Activated CD4-positive, alpha-beta T cell treated with anti-CD3 and anti-CD28 coated beads, Interleukin-2, amount 50 U/mL, for 24 hours (primary cell): ENCODE measurements around the gene AKT1S1.
A peak's percentile ranks its signal among the peaks of the same experiment; 100 is the strongest.

Source experiments
- DNase-seq, 2 donors: peaks; one replicate each; pipeline ENCODE4 v3.0.0-alpha.2; 2020; ENCODE audit warnings: low read depth in 1 of 2, low spot score in 1 of 2

The AKT1S1 gene

GRCh38 chr19:49883094-49883493 lies 5.9 kb upstream of the AKT1S1 start:
- DNase-seq, result no peak

DNA sequence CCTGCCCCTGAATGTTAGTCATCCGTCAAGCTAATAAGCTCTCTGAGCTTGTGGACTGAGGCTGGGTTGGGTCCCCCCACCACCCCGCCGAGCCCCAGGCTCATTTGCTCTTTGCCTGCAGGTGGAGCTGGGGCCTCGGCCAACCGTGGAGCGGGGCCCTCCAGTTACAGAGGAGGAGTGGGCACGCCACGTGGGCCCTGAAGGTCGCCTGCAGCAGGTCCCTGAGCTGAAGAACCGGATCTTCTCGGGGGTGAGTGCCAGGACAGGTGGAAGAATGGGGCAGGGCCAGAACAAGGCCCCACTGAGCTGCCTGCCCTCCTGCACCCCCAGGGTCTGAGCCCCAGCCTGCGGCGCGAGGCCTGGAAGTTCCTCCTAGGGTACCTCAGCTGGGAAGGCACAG lies 5.5 kb upstream of the AKT1S1 start:
- no peak for DNase-seq

- DNase-seq, result no peak
These were observed 4.7 kb upstream of the AKT1S1 start for GRCh38 chr19:49881672-49882394.

- no peak for DNase-seq
These were observed 4.0 kb upstream of the AKT1S1 start for GRCh38 chr19:49881186-49881585.

DNA sequence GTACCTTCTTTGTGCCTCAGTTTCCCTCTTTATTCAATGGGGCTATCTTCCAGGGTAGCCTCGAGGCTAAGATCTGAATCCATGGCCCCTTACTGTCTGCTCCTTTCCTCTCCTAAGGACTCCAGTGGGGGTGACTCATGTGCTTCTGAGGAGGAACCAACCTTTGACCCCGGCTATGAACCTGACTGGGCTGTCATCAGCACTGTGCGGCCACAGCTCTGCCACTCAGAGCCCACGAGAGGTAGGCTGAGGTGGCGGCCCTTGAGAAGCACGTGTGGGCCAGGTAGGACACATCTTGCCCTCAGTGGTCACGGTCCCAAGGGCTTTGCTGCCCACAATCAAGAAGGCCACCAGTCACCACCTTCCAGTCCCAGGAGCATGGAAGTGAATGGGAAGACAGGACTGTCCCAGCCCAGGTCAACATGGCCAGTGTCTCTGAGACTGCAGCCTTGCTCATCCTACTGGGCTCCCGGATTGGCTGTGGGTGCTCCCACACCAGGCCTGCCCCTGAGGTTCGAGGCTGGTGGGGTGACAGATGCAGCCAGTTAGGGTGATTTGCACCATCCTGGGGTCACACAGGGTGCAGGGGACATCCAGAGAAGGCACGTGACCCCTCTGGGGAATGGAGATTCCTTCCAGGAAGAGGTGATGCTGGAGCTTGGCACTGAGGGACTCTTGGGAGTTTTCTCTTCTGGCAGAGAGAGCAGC lies 3.2 kb upstream of the AKT1S1 start:
- no peak for DNase-seq

- DNase-seq, result no peak
These were observed 2.2 kb upstream of the AKT1S1 start for GRCh38 chr19:49879243-49879963.

GRCh38 chr19:49878744-49879070 lies 1.6 kb upstream of the AKT1S1 start:
- no peak for DNase-seq

DNA sequence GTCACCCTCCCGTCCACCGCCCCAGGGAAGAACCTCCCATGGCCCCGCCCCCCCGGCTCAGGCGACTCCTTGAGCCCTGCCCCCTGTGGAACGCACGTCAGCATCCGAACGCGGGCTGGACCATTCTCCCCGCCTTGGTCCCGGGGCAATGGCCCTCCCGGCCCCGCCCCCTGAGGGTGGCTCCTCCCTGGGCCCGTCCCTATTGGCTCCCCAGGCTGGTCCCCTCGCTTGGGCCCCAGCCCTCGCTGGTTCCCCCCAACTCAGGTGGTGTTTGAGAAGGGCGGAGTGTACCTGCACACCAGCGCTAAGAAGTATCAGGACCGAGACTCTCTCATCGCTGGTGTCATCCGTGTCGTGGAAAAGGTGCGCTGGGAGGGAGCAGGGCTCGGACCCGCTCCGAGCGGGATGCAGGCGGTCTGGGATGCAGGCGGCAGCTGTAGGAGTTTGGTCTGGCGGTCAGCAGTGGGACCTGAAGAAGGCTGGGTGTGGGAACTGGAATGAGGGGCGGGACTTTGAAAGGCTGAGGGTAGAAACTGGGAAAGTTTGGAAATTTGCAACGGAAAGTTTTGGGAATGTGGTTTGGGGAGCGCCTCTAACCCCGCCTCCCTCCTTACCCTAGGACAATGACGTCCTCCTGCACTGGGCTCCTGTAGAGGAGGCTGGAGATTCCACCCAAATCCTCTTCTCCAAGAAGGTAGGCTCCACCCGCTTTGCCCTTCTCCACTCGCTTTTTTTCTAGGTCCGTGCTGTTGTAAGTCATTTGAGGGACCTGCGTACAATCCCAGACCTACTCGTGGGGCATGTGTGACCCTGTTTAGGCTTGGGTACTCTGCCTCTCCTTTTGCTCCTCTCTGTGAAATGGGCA lies 956 bp upstream of the AKT1S1 start:
- peak in 1 of 2 donors; percentile 98 for DNase-seq

- peak; percentile 93 to 97 for DNase-seq
These were observed 634 bp downstream of the AKT1S1 start for GRCh38 chr19:49876422-49877019.

DNA sequence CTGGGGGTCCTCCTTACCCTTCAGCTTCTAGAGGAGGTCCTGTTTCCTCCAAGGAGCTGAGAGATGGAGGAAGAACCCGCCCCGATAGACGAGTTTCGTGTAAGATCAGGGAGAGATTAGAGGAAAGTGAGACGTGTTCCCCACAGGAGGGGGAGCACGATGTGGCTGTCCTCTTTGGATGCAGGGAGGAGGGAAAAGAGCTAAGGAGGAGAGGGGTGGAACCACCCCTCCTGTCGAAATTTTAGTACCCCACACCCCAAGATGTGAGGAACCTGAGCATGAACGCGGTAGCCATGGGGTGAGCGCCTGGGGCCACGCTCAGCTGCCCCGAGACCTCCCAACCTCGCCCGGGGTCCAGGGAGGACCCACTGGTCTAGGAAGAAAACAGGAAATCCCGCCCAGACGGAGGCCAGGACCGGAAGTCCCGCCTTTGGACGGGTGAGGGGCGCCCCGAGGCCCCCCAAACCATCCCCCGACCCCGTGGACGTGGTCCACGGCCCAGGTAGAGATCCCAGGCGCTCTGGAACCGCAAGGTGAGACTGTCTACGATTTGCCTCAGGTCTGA lies 1.2 kb downstream of the AKT1S1 start:
- DNase-seq, result no peak

- DNase-seq, result no peak
These were observed 2.0 kb downstream of the AKT1S1 start for GRCh38 chr19:49875177-49875576.

GRCh38 chr19:49874503-49875157 lies 2.5 kb downstream of the AKT1S1 start:
- DNase-seq, result no peak

DNA sequence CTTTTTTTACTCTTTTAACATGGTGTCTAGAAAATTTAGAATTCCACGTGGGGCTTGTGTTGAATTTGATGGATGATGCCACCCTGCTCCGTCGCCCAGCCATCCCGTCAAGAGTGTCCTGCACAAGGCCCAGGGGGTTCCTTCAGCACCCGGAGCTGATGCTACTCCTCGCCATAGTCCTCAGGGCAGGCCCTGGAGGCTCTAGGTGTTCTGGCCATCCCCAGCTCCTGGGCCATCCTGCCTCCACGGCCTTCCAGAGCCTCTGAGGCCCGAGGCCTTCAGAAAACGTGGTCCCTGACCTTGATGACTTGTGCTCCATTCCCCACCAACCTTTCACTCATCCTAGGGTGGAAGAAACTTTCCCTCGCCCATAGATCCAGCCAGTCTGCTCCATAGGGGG lies 3.3 kb downstream of the AKT1S1 start:
- no peak for DNase-seq

GRCh38 chr19:49873129-49873521 lies 4.0 kb downstream of the AKT1S1 start:
- no peak for DNase-seq

- no peak for DNase-seq
These were observed 4.7 kb downstream of the AKT1S1 start for GRCh38 chr19:49872245-49873128.

DNA sequence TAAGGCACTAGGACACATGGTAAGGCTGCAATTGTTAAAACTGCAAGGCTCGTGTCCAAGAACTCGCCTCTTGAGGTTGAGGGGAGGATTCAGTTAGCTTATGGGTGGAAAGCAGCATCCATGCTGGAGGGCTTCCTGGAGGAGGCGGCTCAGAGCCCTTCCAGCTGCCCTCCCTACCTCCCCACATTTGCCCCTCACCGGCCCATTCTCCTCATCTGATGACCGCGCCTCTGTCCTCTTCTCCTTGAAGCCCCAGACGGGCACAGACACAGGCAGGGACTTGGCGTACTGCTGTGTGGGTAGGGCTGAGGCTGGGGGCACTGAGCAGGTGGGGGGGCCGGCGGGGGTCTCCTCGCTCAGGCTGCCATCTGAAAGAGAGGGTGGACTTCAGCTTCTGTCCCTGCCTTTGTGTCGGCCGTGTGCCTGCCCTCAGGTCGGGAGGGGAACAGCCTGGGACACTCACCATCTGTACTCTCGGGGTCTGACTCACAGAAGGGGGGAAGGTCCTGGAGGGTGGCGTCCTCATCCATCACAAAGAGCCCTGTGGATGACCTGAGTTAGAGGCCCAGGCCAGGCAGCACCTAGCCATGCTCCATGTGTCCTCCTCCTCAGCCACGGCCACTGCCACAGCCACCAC lies 5.7 kb downstream of the AKT1S1 start:
- DNase-seq, result no peak

DNA sequence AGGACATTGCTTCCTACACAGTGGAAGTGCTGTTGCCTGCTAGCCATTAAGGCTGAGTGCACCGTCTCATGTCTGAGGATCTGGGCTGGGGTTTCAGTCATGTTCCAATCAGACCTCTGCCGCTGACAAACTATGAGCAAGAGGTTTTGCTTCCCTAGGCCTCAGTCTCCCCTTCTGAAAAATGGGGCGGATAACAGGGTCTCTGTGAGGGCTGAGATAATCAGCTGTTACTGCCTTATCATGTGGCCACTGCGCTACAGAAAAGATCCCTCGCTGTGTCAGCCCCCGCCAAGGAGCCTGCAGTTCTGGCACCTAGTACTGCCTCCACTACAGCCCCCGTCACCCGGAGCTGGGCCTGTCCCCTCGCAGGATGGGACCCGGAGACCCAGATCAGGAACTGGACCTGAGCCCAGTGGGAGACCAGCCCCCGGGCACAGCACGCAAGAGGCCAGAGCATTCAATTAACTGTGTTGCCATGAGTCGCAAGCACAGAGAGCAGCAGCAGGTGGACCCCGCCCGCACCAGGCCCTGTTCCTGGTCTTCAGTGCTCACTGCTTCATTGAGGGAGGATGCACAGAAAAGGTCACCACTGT lies 6.8 kb downstream of the AKT1S1 start:
- no peak for DNase-seq
